Neural cell (in vitro differentiated cells): Measurements from ENCODE around the gene ILF2. TPM values are rescaled to one million over a fixed set of nuclear protein-coding genes. Genes with fewer than 3 reads are reported as not detected.

ENCODE experiments used
- H2AFZ ChIP-seq: fragments of 200-600, 300-800 bp; sonication (generic), shearing (Covaris generic); 2 replicates; pipeline ENCODE4 v1.6.0; 2014; ENCODE audit warnings: low read depth, mild to moderate bottlenecking, antibody characterized with exemption, low read length, moderate library complexity
- H3F3A ChIP-seq: fragments of 200-600 bp; shearing (Covaris generic); 2 replicates; pipeline ENCODE4 v1.6.1; 2016; ENCODE audit warnings: mild to moderate bottlenecking, moderate library complexity, mixed read lengths, antibody characterized with exemption, low read length; ENCODE audit not compliant: insufficient read depth, poor library complexity, severe bottlenecking
- H3K27ac ChIP-seq: fragments of 200-600, 300-800 bp; sonication (generic), shearing (Covaris generic); 2 replicates; pipeline ENCODE4 v1.5.1; 2014; ENCODE audit warnings: mild to moderate bottlenecking, low read length, moderate library complexity
- H3K27me3 ChIP-seq: fragments of 300-800, 200-600 bp; sonication (generic), shearing (Covaris generic); 2 replicates; pipeline ENCODE4 v1.6.0; 2014; ENCODE audit warnings: mild to moderate bottlenecking, low read depth, low read length, moderate library complexity; ENCODE audit not compliant: insufficient read depth
- H3K36me3 ChIP-seq: fragments of 300-800, 200-600 bp; sonication (generic), shearing (Covaris generic); 2 replicates; pipeline ENCODE4 v1.5.1; 2014; ENCODE audit warnings: mild to moderate bottlenecking, antibody characterized with exemption, low read length, moderate library complexity; ENCODE audit not compliant: insufficient read depth
- H3K4me2 ChIP-seq: fragments of 300-800, 200-600 bp; sonication (generic), shearing (Covaris generic); 2 replicates; pipeline ENCODE4 v1.6.0; 2014; ENCODE audit warnings: mild to moderate bottlenecking, low read length
- H3K4me3 ChIP-seq: fragments of 300-800, 200-600 bp; sonication (generic), shearing (Covaris generic); 2 replicates; pipeline ENCODE4 v1.5.1; 2014; ENCODE audit warnings: mild to moderate bottlenecking, low read length, moderate library complexity
- H3K79me2 ChIP-seq: fragments of 200-600 bp; shearing (Covaris generic); replicated peaks from 2 replicates; pipeline ENCODE4 v1.6.0; 2014; ENCODE audit warnings: mild to moderate bottlenecking, low read length, moderate library complexity; ENCODE audit not compliant: insufficient read depth
- H3K9ac ChIP-seq: fragments of 300-800, 200-600 bp; sonication (generic), shearing (Covaris generic); 2 replicates; pipeline ENCODE4 v1.6.1; 2016; ENCODE audit warnings: mild to moderate bottlenecking, low read length, mixed read lengths
- H3K9me2 ChIP-seq: fragments of 200-600 bp; shearing (Covaris generic); 2 replicates; pipeline ENCODE4 v1.6.1; 2016; ENCODE audit warnings: mild to moderate bottlenecking, low read length, mixed read lengths; ENCODE audit not compliant: insufficient read depth
- H3K9me3 ChIP-seq: fragments of 200-600, 300-800 bp; sonication (generic), shearing (Covaris generic); 2 replicates; pipeline ENCODE4 v1.6.1; 2016; ENCODE audit warnings: mild to moderate bottlenecking, mixed run types, low read length, moderate library complexity, mixed read lengths
- H4K20me1 ChIP-seq: fragments of 200-600 bp; shearing (Covaris generic); 2 replicates; pipeline ENCODE4 v1.6.1; 2016; ENCODE audit warnings: mild to moderate bottlenecking, mixed run types; ENCODE audit not compliant: insufficient read depth
- EP300 ChIP-seq: fragments of 450-650 bp; conservative IDR thresholded peaks from 2 replicates; pipeline ENCODE4 v1.6.1; 2014; ENCODE audit warnings: antibody characterized with exemption, mild to moderate bottlenecking, moderate library complexity; ENCODE audit not compliant: poor library complexity, severe bottlenecking
- EZH2 ChIP-seq: fragments of 200-600, 300-800 bp; shearing (Covaris generic), sonication (generic); IDR thresholded peaks from 2 replicates; pipeline ENCODE4 v1.6.1; 2014; ENCODE audit warnings: antibody characterized with exemption, low read length, borderline replicate concordance, mild to moderate bottlenecking; ENCODE audit not compliant: insufficient read depth, poor library complexity, severe bottlenecking
- MXI1 ChIP-seq: fragments of 450-650 bp; conservative IDR thresholded peaks from 2 replicates; pipeline ENCODE4 v1.6.1; 2014; ENCODE audit warnings: antibody characterized with exemption, mild to moderate bottlenecking; ENCODE audit not compliant: poor library complexity, severe bottlenecking
- POLR2AphosphoS5 ChIP-seq: IDR thresholded peaks from 2 replicates; pipeline ENCODE4 v1.6.1; 2012
- RAD21 ChIP-seq: fragments of 450-650 bp; conservative IDR thresholded peaks from 2 replicates; pipeline ENCODE4 v1.6.1; 2014; ENCODE audit warnings: antibody characterized with exemption, mild to moderate bottlenecking, moderate library complexity
- SMC3 ChIP-seq: fragments of 450-650 bp; conservative IDR thresholded peaks from 2 replicates; pipeline ENCODE4 v1.6.1; 2014; ENCODE audit warnings: antibody characterized with exemption, mild to moderate bottlenecking, moderate library complexity; ENCODE audit not compliant: poor library complexity
- TAF1 ChIP-seq: IDR thresholded peaks from 2 replicates; pipeline ENCODE4 v1.6.1; 2012; ENCODE audit warnings: low read depth
- polyA plus RNA-seq: library from polyadenylated mRNA; depleted of rRNA; stranded (reverse); fragments of >200 nt; gene quantifications from 2 replicates; pipeline ENCODE4 v1.2.3, GENCODE V29; 2014
- TF ChIP-seq, protein P1 (sequence below): IDR thresholded peaks from 2 replicates; pipeline ENCODE4 v1.6.1; 2012; ENCODE audit warnings: borderline replicate concordance
- TF ChIP-seq, protein P2 (sequence below): fragments of 450-650 bp; IDR thresholded peaks from 2 replicates; pipeline ENCODE4 v1.5.1; 2014; ENCODE audit warnings: antibody characterized with exemption, mild to moderate bottlenecking, moderate library complexity; ENCODE audit not compliant: poor library complexity, severe bottlenecking

The ILF2 gene
- polyA plus RNA-seq, 1 donor from 2014 or later = 410 TPM

- Histone ChIP-seq H3K4me2 (no peak overlapping the region), H3K4me3 (no peak overlapping the region), H3K36me3 (no peaks in the 10 kb centered on the region), H3K27me3 (no peaks in the 10 kb centered on the region), H3K9me2 (no peaks in the 10 kb centered on the region), H3K9ac (no peak overlapping the region), H3K79me2 (no peaks in the 10 kb centered on the region), H3K27ac (no peak overlapping the region), H3F3A (no peaks in the 10 kb centered on the region), H2AFZ (no peak overlapping the region), H3K9me3 (no peaks in the 10 kb centered on the region), H4K20me1 (no peaks in the 10 kb centered on the region)
- TF ChIP-seq, protein P1, sequence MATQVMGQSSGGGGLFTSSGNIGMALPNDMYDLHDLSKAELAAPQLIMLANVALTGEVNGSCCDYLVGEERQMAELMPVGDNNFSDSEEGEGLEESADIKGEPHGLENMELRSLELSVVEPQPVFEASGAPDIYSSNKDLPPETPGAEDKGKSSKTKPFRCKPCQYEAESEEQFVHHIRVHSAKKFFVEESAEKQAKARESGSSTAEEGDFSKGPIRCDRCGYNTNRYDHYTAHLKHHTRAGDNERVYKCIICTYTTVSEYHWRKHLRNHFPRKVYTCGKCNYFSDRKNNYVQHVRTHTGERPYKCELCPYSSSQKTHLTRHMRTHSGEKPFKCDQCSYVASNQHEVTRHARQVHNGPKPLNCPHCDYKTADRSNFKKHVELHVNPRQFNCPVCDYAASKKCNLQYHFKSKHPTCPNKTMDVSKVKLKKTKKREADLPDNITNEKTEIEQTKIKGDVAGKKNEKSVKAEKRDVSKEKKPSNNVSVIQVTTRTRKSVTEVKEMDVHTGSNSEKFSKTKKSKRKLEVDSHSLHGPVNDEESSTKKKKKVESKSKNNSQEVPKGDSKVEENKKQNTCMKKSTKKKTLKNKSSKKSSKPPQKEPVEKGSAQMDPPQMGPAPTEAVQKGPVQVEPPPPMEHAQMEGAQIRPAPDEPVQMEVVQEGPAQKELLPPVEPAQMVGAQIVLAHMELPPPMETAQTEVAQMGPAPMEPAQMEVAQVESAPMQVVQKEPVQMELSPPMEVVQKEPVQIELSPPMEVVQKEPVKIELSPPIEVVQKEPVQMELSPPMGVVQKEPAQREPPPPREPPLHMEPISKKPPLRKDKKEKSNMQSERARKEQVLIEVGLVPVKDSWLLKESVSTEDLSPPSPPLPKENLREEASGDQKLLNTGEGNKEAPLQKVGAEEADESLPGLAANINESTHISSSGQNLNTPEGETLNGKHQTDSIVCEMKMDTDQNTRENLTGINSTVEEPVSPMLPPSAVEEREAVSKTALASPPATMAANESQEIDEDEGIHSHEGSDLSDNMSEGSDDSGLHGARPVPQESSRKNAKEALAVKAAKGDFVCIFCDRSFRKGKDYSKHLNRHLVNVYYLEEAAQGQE = no peak
- no peak for TF ChIP-seq EZH2
- TF ChIP-seq, protein P2, sequence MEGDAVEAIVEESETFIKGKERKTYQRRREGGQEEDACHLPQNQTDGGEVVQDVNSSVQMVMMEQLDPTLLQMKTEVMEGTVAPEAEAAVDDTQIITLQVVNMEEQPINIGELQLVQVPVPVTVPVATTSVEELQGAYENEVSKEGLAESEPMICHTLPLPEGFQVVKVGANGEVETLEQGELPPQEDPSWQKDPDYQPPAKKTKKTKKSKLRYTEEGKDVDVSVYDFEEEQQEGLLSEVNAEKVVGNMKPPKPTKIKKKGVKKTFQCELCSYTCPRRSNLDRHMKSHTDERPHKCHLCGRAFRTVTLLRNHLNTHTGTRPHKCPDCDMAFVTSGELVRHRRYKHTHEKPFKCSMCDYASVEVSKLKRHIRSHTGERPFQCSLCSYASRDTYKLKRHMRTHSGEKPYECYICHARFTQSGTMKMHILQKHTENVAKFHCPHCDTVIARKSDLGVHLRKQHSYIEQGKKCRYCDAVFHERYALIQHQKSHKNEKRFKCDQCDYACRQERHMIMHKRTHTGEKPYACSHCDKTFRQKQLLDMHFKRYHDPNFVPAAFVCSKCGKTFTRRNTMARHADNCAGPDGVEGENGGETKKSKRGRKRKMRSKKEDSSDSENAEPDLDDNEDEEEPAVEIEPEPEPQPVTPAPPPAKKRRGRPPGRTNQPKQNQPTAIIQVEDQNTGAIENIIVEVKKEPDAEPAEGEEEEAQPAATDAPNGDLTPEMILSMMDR = no peak
- no peak for TF ChIP-seq SMC3
- TF ChIP-seq RAD21 = no peak
- no peak for TF ChIP-seq POLR2AphosphoS5
- no peak for TF ChIP-seq TAF1
- no peak for TF ChIP-seq MXI1
- TF ChIP-seq EP300 = no peak
Observed at GRCh38 chr1:153711026-153711425, 40.2 kb upstream of the ILF2 start.

DNA sequence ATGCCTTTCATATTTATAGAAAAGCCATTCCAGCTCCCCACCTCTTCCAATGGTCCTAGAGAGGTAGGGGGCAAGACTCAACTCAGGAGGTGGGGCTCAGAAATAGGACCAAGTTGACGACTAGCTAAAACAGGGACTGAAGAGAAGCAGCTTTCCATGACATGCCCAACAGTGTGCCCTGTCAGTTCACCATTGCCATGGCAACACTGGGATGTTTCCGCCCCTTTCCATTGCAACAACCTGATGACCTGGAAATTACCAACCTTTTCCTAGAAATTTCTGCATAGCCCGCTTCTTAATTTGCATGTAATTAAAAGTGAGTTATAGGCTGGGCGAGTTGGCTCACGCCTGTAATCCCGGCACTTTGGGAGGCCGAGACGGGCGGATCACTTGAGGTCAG, 34.7 kb upstream of the ILF2 start:
- H3K27me3 ChIP-seq = no peaks in the 10 kb centered on the region
- H3K79me2 ChIP-seq = no peaks in the 10 kb centered on the region
- H3K9me3 ChIP-seq = no peaks in the 10 kb centered on the region
- no peaks in the 10 kb centered on the region for H3K9me2 ChIP-seq
- no peak overlapping the region for H2AFZ ChIP-seq
- H4K20me1 ChIP-seq = no peaks in the 10 kb centered on the region
- TF ChIP-seq RAD21 (no peak), TAF1 (no peak), EP300 (no peak), POLR2AphosphoS5 (no peak), SMC3 (no peak), EZH2 (no peak), MXI1 (no peak)
- TF ChIP-seq, protein P1 = no peak
- TF ChIP-seq, protein P2 = no peak
- H3K27ac ChIP-seq = no peak overlapping the region
- H3K4me3 ChIP-seq = no peak overlapping the region
- no peaks in the 10 kb centered on the region for H3F3A ChIP-seq
- H3K36me3 ChIP-seq = no peaks in the 10 kb centered on the region
- no peak overlapping the region for H3K4me2 ChIP-seq
- H3K9ac ChIP-seq = no peak overlapping the region
